ENCODE measurements around the gene CITED1. TPM values are rescaled to one million over a fixed set of nuclear protein-coding genes. Genes with fewer than 3 reads are reported as not detected.

CITED1 gene
- total RNA-seq, 4 donors from 2014 or later, result 3.2 to 4.5 TPM; not detected in 2

- TF ChIP-seq, protein P1, sequence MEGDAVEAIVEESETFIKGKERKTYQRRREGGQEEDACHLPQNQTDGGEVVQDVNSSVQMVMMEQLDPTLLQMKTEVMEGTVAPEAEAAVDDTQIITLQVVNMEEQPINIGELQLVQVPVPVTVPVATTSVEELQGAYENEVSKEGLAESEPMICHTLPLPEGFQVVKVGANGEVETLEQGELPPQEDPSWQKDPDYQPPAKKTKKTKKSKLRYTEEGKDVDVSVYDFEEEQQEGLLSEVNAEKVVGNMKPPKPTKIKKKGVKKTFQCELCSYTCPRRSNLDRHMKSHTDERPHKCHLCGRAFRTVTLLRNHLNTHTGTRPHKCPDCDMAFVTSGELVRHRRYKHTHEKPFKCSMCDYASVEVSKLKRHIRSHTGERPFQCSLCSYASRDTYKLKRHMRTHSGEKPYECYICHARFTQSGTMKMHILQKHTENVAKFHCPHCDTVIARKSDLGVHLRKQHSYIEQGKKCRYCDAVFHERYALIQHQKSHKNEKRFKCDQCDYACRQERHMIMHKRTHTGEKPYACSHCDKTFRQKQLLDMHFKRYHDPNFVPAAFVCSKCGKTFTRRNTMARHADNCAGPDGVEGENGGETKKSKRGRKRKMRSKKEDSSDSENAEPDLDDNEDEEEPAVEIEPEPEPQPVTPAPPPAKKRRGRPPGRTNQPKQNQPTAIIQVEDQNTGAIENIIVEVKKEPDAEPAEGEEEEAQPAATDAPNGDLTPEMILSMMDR (IDR thresholded peaks at IDR 0.05; ENCODE audit: low read depth), result no peak
These were observed 50.9 kb downstream of the CITED1 start for GRCh38 chrX:72254816-72255215.

GRCh38 chrX:72253686-72254085, 52.0 kb downstream of the CITED1 start:
- TF ChIP-seq, protein P1 (IDR thresholded peaks at IDR 0.05; ENCODE audit: low read depth), result no peak

Small RNAs within 50 kb of the gene (small RNA-seq; reads per million reads assigned to genes)
- gene RF00019, result 0.49 reads per million

Other genes starting within 250 kb of the CITED1 start
- 1 to 10 TPM; 4.1 to 7.5 (median 6.1) TPM for gene RTL5, start 174.0 kb downstream of the CITED1 start, total RNA-seq
- 10 to 100 TPM in 2 of 4 donors, 1 to 10 TPM in 2; 4.1 to 12.1 (median 8.0) TPM for gene PIN4, start 124.2 kb downstream of the CITED1 start, total RNA-seq
- gene ERCC6L, start 66.9 kb downstream of the CITED1 start, total RNA-seq, result under 1 TPM in 2 of 4 donors, not detected in 2; 0.22 to 0.51 TPM
- 1,000 to 10,000 TPM in 2 of 4 donors, 100 to 1,000 TPM in 2; 704 to 1,188 (median 894) TPM for gene RPS4X, start 28.7 kb downstream of the CITED1 start, total RNA-seq